Mesendoderm (in vitro differentiated cells): Measurements from ENCODE around the gene BCL3.
A peak's percentile ranks its signal among the peaks of the same experiment; 100 is the strongest.
"Not testable (repeated sequence)": the region's sequence is repeated elsewhere in the genome, so short reads cannot be mapped to it uniquely, and the experiment has no call there.

ENCODE experiments used
- DNase-seq: peaks from one replicate; pipeline ENCODE4 v3.0.0; 2013
- H2AK5ac ChIP-seq: 2 replicates; pipeline ENCODE4 v1.6.1; 2013; ENCODE audit warnings: low read length, inconsistent platforms
- H2BK120ac ChIP-seq: 2 replicates; pipeline ENCODE4 v1.6.1; 2013; ENCODE audit warnings: low read depth, mild to moderate bottlenecking, low read length, moderate library complexity, mixed read lengths
- H2BK15ac ChIP-seq: replicated peaks from 2 replicates; pipeline ENCODE4 v1.6.1; 2013; ENCODE audit warnings: low read depth, mild to moderate bottlenecking, moderate library complexity
- H2BK5ac ChIP-seq: 2 replicates; pipeline ENCODE4 v1.6.1; 2013; ENCODE audit warnings: low read length, inconsistent platforms
- H3K18ac ChIP-seq: 2 replicates; pipeline ENCODE4 v1.6.1; 2013; ENCODE audit warnings: mild to moderate bottlenecking, low read length, mixed read lengths
- H3K23ac ChIP-seq: one replicate; pipeline ENCODE4 v1.6.1; 2013; ENCODE audit warnings: low read length
- H3K27ac ChIP-seq: 2 replicates; pipeline ENCODE4 v1.5.1; 2013; ENCODE audit warnings: low read depth, mild to moderate bottlenecking, inconsistent platforms, low read length, moderate library complexity
- H3K27me3 ChIP-seq: 2 replicates; pipeline ENCODE4 v1.6.1; 2013; ENCODE audit warnings: low read length, control low read depth, mild to moderate bottlenecking, inconsistent platforms; ENCODE audit not compliant: insufficient read depth, poor library complexity
- H3K36me3 ChIP-seq: 2 replicates; pipeline ENCODE4 v1.6.1; 2013; ENCODE audit warnings: low read length, inconsistent platforms; ENCODE audit not compliant: control insufficient read depth, insufficient read depth
- H3K4ac ChIP-seq: one replicate; pipeline ENCODE4 v1.6.1; 2013; ENCODE audit warnings: low read depth, mild to moderate bottlenecking, low read length, moderate library complexity
- H3K4me1 ChIP-seq: 2 replicates; pipeline ENCODE4 v1.6.1; 2013; ENCODE audit warnings: low read depth, low read length, inconsistent platforms; ENCODE audit not compliant: control insufficient read depth
- H3K4me2 ChIP-seq: 2 replicates; pipeline ENCODE4 v1.6.1; 2013; ENCODE audit warnings: low read length
- H3K4me3 ChIP-seq: 2 replicates; pipeline ENCODE4 v1.5.1; 2013; ENCODE audit warnings: mild to moderate bottlenecking, low read length
- H3K56ac ChIP-seq: one replicate; pipeline ENCODE4 v1.6.1; 2013; ENCODE audit warnings: low read length
- H3K79me1 ChIP-seq: 2 replicates; pipeline ENCODE4 v1.6.1; 2013; ENCODE audit warnings: low read length, inconsistent platforms
- H3K79me2 ChIP-seq: 2 replicates; pipeline ENCODE4 v1.6.1; 2013; ENCODE audit warnings: mild to moderate bottlenecking, low read length; ENCODE audit not compliant: control insufficient read depth, insufficient read depth
- H3K9ac ChIP-seq: 2 replicates; pipeline ENCODE4 v1.6.1; 2013; ENCODE audit warnings: low read length, inconsistent platforms
- H4K5ac ChIP-seq: one replicate; pipeline ENCODE4 v1.6.1; 2013; ENCODE audit warnings: low read length
- H4K8ac ChIP-seq: one replicate; pipeline ENCODE4 v1.6.1; 2013; ENCODE audit warnings: low read depth, mild to moderate bottlenecking, control low read depth, low read length, moderate library complexity
- WGBS: extraction: QIAGEN DNeasy Blood & Tissue Kit; methylation state at CpG from one replicate; pipeline ENCODE4 v1.1.7; 2013; ENCODE audit warnings: low lambda C conversion rate, missing lambda C conversion rate; ENCODE audit not compliant: insufficient coverage; ENCODE audit errors: extremely low coverage; 5-methylcytosine and 5-hydroxymethylcytosine counted together

BCL3 gene

GRCh38 chr19:44709434-44710266 is 38.9 kb upstream of the BCL3 start:
- not testable (repeated sequence) for H2BK15ac ChIP-seq, H2BK120ac ChIP-seq, H3K4me3 ChIP-seq, H2BK5ac ChIP-seq, H3K18ac ChIP-seq, H3K79me1 ChIP-seq, H3K56ac ChIP-seq, H3K4me2 ChIP-seq, H3K27ac ChIP-seq, H3K4me1 ChIP-seq, H3K36me3 ChIP-seq, H2AK5ac ChIP-seq, H3K79me2 ChIP-seq, H4K5ac ChIP-seq, H3K4ac ChIP-seq, DNase-seq, H4K8ac ChIP-seq, H3K23ac ChIP-seq, H3K27me3 ChIP-seq, H3K9ac ChIP-seq
- WGBS, result no CpG with 5 or more reads among the region's 4 CpGs

GRCh38 chr19:44710483-44710882 is 38.0 kb upstream of the BCL3 start:
- H2BK120ac ChIP-seq, result no peak overlapping the region
- H3K18ac ChIP-seq, result no peak overlapping the region
- H3K36me3 ChIP-seq, result no peaks in the 10 kb centered on the region
- H4K8ac ChIP-seq, result no peak overlapping the region
- H3K56ac ChIP-seq, result no peak overlapping the region
- no peak overlapping the region for H2BK15ac ChIP-seq
- no peak overlapping the region for H4K5ac ChIP-seq
- no peak overlapping the region for H3K27ac ChIP-seq
- H3K9ac ChIP-seq, result no peak overlapping the region
- H3K4ac ChIP-seq, result no peak overlapping the region
- no peak overlapping the region for H3K23ac ChIP-seq
- no peaks in the 10 kb centered on the region for H3K4me1 ChIP-seq
- no peaks in the 10 kb centered on the region for H3K27me3 ChIP-seq
- no peak overlapping the region for H2AK5ac ChIP-seq
- H3K79me1 ChIP-seq, result no peaks in the 10 kb centered on the region
- no peak for DNase-seq
- H3K4me2 ChIP-seq, result no peak overlapping the region
- no peak overlapping the region for H3K4me3 ChIP-seq
- H3K79me2 ChIP-seq, result no peaks in the 10 kb centered on the region
- no peak overlapping the region for H2BK5ac ChIP-seq
- WGBS, result no CpG with 5 or more reads among the region's 14 CpGs

GRCh38 chr19:44712864-44713515 is 35.5 kb upstream of the BCL3 start:
- Histone ChIP-seq H2BK5ac (no peak overlapping the region), H3K27ac (no peak overlapping the region), H3K27me3 (no peaks in the 10 kb centered on the region), H3K23ac (no peak overlapping the region), H3K18ac (no peak overlapping the region), H3K79me1 (no peaks in the 10 kb centered on the region), H3K36me3 (no peaks in the 10 kb centered on the region), H2BK15ac (no peak overlapping the region), H3K4me3 (no peak overlapping the region), H4K5ac (no peak overlapping the region), H3K9ac (no peak overlapping the region), H3K56ac (no peak overlapping the region), H2BK120ac (no peak overlapping the region), H3K4ac (no peak overlapping the region), H3K4me1 (no peaks in the 10 kb centered on the region), H2AK5ac (no peak overlapping the region), H3K79me2 (no peaks in the 10 kb centered on the region), H4K8ac (no peak overlapping the region), H3K4me2 (no peak overlapping the region)
- WGBS, result no CpG with 5 or more reads among the region's 4 CpGs
- DNase-seq, result peak; percentile 67

GRCh38 chr19:44714597-44715169 is 33.8 kb upstream of the BCL3 start:
- H3K18ac ChIP-seq, result no peak overlapping the region
- H3K4me2 ChIP-seq, result no peak overlapping the region
- WGBS, result no CpG with 5 or more reads among the region's 2 CpGs
- no peak overlapping the region for H2AK5ac ChIP-seq
- no peak for DNase-seq
- H3K79me2 ChIP-seq, result no peaks in the 10 kb centered on the region
- H3K79me1 ChIP-seq, result no peaks in the 10 kb centered on the region
- no peak overlapping the region for H4K8ac ChIP-seq
- no peak overlapping the region for H2BK120ac ChIP-seq
- peaks cover 5% of the 10 kb centered on the region for H3K4me1 ChIP-seq
- no peak overlapping the region for H3K23ac ChIP-seq
- no peak overlapping the region for H3K56ac ChIP-seq
- H2BK5ac ChIP-seq, result no peak overlapping the region
- no peak overlapping the region for H2BK15ac ChIP-seq
- no peaks in the 10 kb centered on the region for H3K27me3 ChIP-seq
- no peak overlapping the region for H3K4ac ChIP-seq
- H4K5ac ChIP-seq, result no peak overlapping the region
- no peak overlapping the region for H3K9ac ChIP-seq
- H3K27ac ChIP-seq, result no peak overlapping the region
- H3K36me3 ChIP-seq, result no peaks in the 10 kb centered on the region
- H3K4me3 ChIP-seq, result no peak overlapping the region

GRCh38 chr19:44717603-44718002 is 30.9 kb upstream of the BCL3 start:
- no peaks in the 10 kb centered on the region for H3K36me3 ChIP-seq
- no peak overlapping the region for H4K5ac ChIP-seq
- H3K23ac ChIP-seq, result no peak overlapping the region
- no peaks in the 10 kb centered on the region for H3K79me2 ChIP-seq
- no peaks in the 10 kb centered on the region for H3K79me1 ChIP-seq
- H4K8ac ChIP-seq, result no peak overlapping the region
- no peaks in the 10 kb centered on the region for H3K27me3 ChIP-seq
- no peak overlapping the region for H3K4me2 ChIP-seq
- DNase-seq, result no peak
- no peak overlapping the region for H3K27ac ChIP-seq
- WGBS, result no CpG with 5 or more reads among the region's 6 CpGs
- H2BK15ac ChIP-seq, result no peak overlapping the region
- H3K4me3 ChIP-seq, result no peak overlapping the region
- peak overlapping the region; percentile 67 for H3K56ac ChIP-seq
- H3K4me1 ChIP-seq, result peaks cover 5% of the 10 kb centered on the region
- H3K4ac ChIP-seq, result no peak overlapping the region
- H3K18ac ChIP-seq, result peak overlapping the region; percentile 83
- H3K9ac ChIP-seq, result no peak overlapping the region
- H2AK5ac ChIP-seq, result no peak overlapping the region
- H2BK120ac ChIP-seq, result peak overlapping the region; percentile 92
- H2BK5ac ChIP-seq, result no peak overlapping the region
